22Rv1 (cell line): ENCODE data around the gene CEND1.

Source experiments
- CTCF ChIP-seq: fragments of 450-650 bp; IDR thresholded peaks from 2 replicates; pipeline ENCODE4 v1.5.1; 2017; ENCODE audit warnings: mild to moderate bottlenecking
- ZFX ChIP-seq: fragments of 450-650 bp; IDR thresholded peaks from 2 replicates; pipeline ENCODE4 v1.6.1; 2017; ENCODE audit warnings: antibody characterized with exemption, borderline replicate concordance

DNA sequence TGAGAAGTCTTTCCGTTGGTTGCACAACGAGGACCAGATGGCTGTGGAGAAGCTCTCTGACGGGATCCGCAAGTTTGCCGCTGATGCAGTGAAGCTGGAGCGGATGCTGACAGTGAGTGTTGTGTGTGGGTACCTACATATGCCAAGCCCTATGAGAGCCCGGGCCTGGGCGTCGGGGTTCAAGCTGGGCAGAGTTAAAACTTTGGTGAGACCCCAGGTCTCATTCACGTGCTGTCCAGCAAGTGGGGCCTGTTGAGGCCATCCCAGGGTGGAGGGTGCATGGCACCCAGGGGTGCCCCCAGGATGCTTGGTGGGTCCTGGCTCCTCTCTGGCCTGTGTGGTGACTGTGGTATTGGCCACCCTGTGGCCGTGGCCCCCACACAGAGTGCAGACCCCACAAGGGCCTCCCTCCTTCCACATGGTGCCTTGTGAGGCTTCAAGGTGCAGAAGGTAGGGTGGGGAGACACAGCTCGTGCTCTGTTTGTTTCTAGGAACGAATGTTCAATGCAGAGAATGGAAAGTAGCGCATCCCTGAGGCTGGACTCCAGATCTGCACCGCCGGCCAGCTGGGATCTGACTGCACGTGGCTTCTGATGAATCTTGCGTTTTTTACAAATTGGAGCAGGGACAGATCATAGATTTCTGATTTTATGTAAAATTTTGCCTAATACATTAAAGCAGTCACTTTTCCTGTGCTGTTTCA lies 25.4 kb downstream of the CEND1 start:
- TF ChIP-seq CTCF (no peak), ZFX (no peak)
